NCI-H1417 treated with DMSO at 0.1 percent for 48 hours (cell line): Measurements from ENCODE around the gene ACTRT2.

Source experiments
- DNase-seq: peaks from one replicate; lab custom pipeline; 2025; lab: John Stamatoyannopoulos, UW

The ACTRT2 gene

DNA sequence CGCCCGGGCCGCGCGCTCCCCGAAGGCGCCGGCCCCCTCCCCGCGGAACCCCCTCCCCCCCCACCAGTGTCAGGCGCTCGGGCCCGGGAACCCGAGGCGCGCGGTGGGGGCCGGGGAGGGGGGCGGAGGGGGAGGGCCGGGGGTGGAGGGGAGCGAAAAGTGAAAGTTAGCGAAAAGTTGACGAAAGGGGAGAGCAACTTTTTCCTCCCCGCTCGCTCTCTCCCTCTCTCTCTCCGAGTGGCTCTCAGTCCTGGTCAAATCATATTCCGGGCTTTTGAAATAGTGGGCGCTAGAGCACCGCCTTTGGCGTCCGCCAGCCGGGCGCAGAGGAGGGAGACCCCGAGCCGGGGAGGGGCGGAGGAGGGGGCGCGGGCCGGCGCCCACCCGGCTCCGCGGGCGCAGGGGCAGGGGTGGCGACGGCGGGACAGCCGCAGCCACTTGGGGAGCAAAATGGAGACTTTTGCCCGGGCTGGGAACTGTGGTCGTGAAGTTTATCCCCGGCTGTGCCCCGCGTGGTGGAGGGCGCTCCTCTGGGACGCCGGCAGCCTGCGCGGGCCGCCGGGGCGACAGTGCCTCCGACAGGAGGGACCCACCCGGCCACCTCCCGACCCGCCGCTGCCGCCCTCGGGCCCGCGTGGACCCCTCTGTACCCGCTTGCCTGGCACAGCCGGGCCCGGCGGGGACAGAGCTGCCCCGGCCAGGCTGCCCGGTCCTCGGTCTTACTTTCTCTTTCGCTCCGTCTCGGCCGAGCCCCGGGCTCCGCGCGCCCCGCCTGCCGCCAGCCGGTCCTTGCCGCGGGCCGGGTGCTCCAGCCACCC lies 48.4 kb downstream of the ACTRT2 start:
- no peak for DNase-seq

GRCh38 chr1:3070309-3070643 lies 49.0 kb downstream of the ACTRT2 start:
- DNase-seq, result no peak

DNA sequence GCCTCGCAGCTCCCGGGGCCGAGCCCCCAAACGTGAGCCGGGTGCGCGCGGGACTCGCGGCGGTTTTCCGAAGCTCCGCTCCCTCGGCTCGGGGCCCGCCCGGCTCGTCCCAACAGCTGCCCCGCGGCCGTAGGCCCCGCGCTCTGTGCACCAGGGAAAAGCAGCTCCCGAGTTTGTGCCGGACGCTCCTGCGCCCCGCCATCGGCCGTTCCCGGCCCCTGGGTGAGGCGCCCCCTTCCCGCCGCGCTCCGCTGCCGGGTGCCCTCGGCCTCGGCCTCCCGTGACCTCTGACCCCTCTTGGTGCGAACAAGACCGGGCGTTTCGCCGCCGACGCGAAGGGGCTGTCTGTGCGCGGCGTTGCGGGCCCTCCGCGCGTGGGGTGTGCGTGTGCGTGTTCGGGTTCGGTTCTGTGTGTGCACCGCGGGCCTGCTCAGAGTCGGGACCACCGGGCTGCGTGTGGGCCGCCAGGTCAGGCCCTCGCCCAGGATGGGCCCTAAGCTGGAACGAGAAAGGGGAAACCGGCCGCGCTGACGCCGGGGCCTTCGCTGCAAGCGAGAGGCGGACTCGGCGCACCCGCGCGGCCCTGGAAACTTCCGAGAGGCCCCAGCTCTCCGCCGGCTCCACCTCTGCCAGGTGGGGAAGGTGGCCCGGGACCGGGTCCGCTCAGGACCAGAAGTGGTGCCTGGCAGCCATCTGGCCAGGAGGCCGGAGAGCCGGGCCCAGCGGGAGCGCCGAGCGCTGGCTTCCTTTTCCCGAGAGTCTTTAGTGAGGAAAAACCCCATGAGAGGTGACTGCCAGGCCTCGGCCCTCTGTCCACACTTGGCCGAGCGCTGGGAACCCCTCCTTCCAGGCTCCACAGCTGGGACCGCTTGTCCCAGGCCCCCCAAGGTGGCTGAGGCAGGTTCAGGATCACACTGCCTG lies 49.6 kb downstream of the ACTRT2 start:
- DNase-seq, result no peak

DNA sequence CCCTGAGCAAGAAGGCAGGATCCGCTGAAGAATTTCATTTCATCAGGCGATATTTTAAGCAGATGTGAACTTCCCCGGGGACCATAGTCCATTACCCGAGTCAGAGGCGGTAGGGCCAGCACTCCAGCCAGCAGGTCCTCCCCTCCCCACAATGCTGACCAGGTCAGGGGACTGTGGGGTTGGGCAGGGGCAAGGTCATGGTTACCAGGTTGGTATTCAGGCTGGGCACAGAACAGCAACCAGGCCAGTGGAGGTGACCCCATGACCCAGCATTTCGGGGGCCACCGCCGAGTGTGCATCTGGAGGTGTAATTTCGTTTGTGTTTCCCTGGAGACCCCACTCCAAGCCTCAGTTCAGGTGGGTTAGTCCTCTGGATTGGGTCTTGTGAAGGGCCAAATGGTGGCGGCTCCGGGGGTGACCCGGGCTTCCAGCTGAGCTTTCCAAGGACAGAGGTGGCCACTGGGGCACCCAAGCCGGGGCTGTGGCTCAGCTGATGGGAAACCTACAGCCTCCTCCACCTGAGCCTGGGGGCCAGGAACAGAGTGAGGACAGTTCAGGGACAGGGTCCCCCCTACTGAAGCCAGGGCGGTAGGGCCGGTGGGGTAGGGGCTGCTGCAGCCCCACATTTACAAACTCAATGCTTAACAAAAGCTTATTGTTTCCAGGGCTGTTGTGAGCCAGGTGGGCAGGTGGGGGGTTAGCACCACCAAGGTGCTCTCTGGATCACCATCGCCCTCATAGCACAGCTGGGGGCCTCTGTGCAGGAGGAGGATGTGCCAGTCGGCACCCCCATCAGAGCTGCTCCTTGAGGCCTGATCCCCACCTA lies 50.5 kb downstream of the ACTRT2 start:
- DNase-seq, result no peak
